K562 (cell line): ENCODE measurements around the gene NES. TPM values are rescaled to one million over a fixed set of nuclear protein-coding genes. Genes with fewer than 3 reads are reported as not detected.

Source experiments
- ARHGAP35 ChIP-seq: fragments of 450-650 bp; IDR thresholded peaks from 2 replicates; pipeline ENCODE4 v1.6.1; 2018; ENCODE audit not compliant: partially characterized antibody
- CBFB ChIP-seq: sonication (generic); formaldehyde crosslinking; IDR thresholded peaks from 2 replicates; pipeline ENCODE4 v1.4.0; 2020; ENCODE audit warnings: mild to moderate bottlenecking, missing genetic modification reagents
- CTBP1 ChIP-seq: fragments of 450-650 bp; IDR thresholded peaks from 2 replicates; pipeline ENCODE4 v1.6.1; 2016; ENCODE audit warnings: borderline replicate concordance
- E4F1 ChIP-seq: fragments of 250-450 bp; sonication (Bioruptor Pico); IDR thresholded peaks from 2 replicates; pipeline ENCODE4 v1.5.0; 2021; ENCODE audit warnings: mild to moderate bottlenecking, borderline replicate concordance
- HIVEP1 ChIP-seq: fragments of 250-450 bp; sonication (Bioruptor Pico); IDR thresholded peaks from 2 replicates; pipeline ENCODE4 v1.4.0; 2020; ENCODE audit warnings: mild to moderate bottlenecking
- KDM4B ChIP-seq, 2 experiments: fragments of 450-650 bp in 1 of 2; sonication (generic) in 1 of 2; IDR thresholded peaks; 2 replicates each; pipeline ENCODE4 v1.6.1; 2016 to 2017; ENCODE audit warnings: borderline replicate concordance in 2 of 2, antibody characterized with exemption in 1 of 2, low read depth in 1 of 2, mild to moderate bottlenecking in 1 of 2
- KLF10 ChIP-seq: fragments of 250-450 bp; sonication (Bioruptor Pico); IDR thresholded peaks from 2 replicates; pipeline ENCODE4 v1.6.1; 2021; ENCODE audit warnings: matching md5 sums
- POLR2AphosphoS5 ChIP-seq: IDR thresholded peaks from 2 replicates; pipeline ENCODE4 v1.6.1; 2011; ENCODE audit warnings: mild to moderate bottlenecking, low read depth, low read length, moderate library complexity; ENCODE audit not compliant: control insufficient read depth, insufficient read depth
- TAF15 ChIP-seq: fragments of 200-400 bp; formaldehyde crosslinking; IDR thresholded peaks from 2 replicates; pipeline ENCODE4 v1.6.1; 2017; ENCODE audit warnings: mild to moderate bottlenecking, low read depth, low read length, moderate library complexity
- TEAD4 ChIP-seq, 2 experiments: sonication (generic) in 1 of 2; formaldehyde crosslinking in 1 of 2; IDR thresholded peaks; 2 replicates each; pipeline versions ENCODE4 v1.6.1 to v1.8.0; 2012 to 2022; ENCODE audit warnings: borderline replicate concordance in 1 of 2, inconsistent platforms in 1 of 2, low read length in 1 of 2, mild to moderate bottlenecking in 1 of 2, missing genetic modification reagents in 1 of 2
- TRIM24 ChIP-seq, 2 experiments: fragments of 450-650 bp; IDR thresholded peaks; 2 replicates each; pipeline ENCODE4 v1.6.1; 2016
- ZFX ChIP-seq: sonication (generic); formaldehyde crosslinking; IDR thresholded peaks from 2 replicates; pipeline ENCODE4 v1.8.0; 2022; ENCODE audit warnings: mild to moderate bottlenecking, missing genetic modification reagents, moderate library complexity
- ZNF121 ChIP-seq: sonication (generic); formaldehyde crosslinking; conservative IDR thresholded peaks from 2 replicates; pipeline ENCODE4 v1.8.0; 2022; ENCODE audit warnings: missing genetic modification reagents
- ZNF124 ChIP-seq: sonication (generic); formaldehyde crosslinking; IDR thresholded peaks from 2 replicates; pipeline ENCODE4 v1.8.1; 2022; ENCODE audit warnings: missing genetic modification reagents
- ZNF197 ChIP-seq: fragments of 200-800 bp; sonication (Bioruptor generic); IDR thresholded peaks from 2 replicates; pipeline ENCODE4 v1.6.1; 2016; ENCODE audit warnings: low read depth, missing genetic modification characterization, missing compliant biosample characterization
- ZNF347 ChIP-seq: fragments of 450-650 bp; formaldehyde crosslinking; IDR thresholded peaks from 2 replicates; pipeline ENCODE4 v1.4.0; 2020; ENCODE audit warnings: low read depth, mild to moderate bottlenecking, moderate library complexity
- ZNF561 ChIP-seq: fragments of 450-650 bp; formaldehyde crosslinking; conservative IDR thresholded peaks from 2 replicates; pipeline ENCODE4 v1.4.0; 2020; ENCODE audit warnings: mild to moderate bottlenecking, moderate library complexity
- polyA plus RNA-seq, 8 experiments: library from polyadenylated mRNA; depleted of rRNA in 4 of 8; stranded (reverse) in 5 of 8; unstranded in 3 of 8; fragments of >200 nt; fragmentation: Nextera tagmentation in 2 of 8; fragmentation: Illumina TruSeq in 1 of 8; extraction: Ambion mirVana in 2 of 8; extraction: Trizol in 1 of 8; gene quantifications; 2 replicates each; pipeline versions ENCODE4 v1.2.1 to v1.2.3, GENCODE V29; 2011 to 2014; ENCODE audit warnings: inconsistent platforms in 1 of 8, missing spikeins in 1 of 8
- total RNA-seq, 7 experiments: library from RNA; depleted of rRNA in 6 of 7; stranded (reverse); fragments of >200 nt in 6 of 7; fragmentation: Illumina TruSeq in 2 of 7; extraction: Trizol in 2 of 7; gene quantifications; 2 replicates each; pipeline versions ENCODE4 v1.2.1 to v1.2.3, GENCODE V29; 2011 to 2021; ENCODE audit warnings: low replicate concordance in 1 of 7
- TF ChIP-seq, protein P1 (sequence below): fragments of 450-650 bp; IDR thresholded peaks from 2 replicates; pipeline ENCODE4 v1.6.1; 2018; ENCODE audit not compliant: partially characterized antibody
- TF ChIP-seq, protein P2 (sequence below): sonication (generic); formaldehyde crosslinking; IDR thresholded peaks from 2 replicates; pipeline ENCODE4 v1.8.1; 2023; ENCODE audit warnings: mild to moderate bottlenecking, missing genetic modification reagents

NES gene
- total and polyA plus RNA-seq, 9 of the 15 experiments (the other 6 are each of a cell fraction or from before 2014, with no cell fraction given), result 0.10 to 8.6 (median 4.2) TPM

DNA sequence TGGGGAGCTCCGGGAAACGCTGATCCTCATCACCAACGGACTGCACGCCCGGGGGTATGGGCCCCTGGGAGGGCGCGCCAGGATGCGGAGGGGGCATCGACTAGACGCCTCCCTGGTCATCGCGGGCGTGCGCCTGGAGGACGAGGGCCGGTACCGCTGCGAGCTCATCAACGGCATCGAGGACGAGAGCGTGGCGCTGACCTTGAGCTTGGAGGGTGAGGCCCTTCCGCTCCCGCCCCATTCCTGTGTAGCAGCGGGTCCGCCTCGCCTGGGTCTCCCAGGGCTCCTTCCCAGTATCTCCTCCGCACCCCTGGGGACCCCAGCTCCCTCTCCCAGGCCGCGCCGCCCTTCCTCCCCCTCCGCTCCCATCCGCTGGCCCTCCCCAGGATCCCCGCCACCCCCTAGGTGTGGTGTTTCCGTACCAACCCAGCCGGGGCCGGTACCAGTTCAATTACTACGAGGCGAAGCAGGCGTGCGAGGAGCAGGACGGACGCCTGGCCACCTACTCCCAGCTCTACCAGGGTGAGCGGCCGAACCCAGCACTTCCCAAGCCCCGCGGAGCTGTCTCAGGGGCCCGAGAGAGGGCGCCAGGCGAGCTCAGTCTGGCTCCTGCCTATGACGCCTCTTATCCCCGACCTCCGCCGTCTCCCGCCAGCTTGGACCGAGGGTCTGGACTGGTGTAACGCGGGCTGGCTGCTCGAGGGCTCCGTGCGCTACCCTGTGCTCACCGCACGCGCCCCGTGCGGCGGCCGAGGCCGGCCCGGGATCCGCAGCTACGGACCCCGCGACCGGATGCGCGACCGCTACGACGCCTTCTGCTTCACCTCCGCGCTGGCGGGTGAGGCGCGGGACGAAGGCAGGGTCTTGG, 53.0 kb downstream of the NES start (continued):
- TF ChIP-seq TEAD4 (IDR thresholded peaks at IDR 0.05; ENCODE audit: low read length) (no peak), TEAD4 (CRISPR knock-in tag; IDR thresholded peaks at IDR 0.05; ENCODE audit: borderline replicate concordance) (0 out of 2 replicates have a peak, but pooled peaks have one; percentile 38), POLR2AphosphoS5 (peak; percentile 78), E4F1 (no peak), ZNF121 (CRISPR knock-in tag) (no peak), KDM4B (IDR thresholded peaks at IDR 0.05; ENCODE audit: borderline replicate concordance in 2 of 2, low read depth in 1 of 2) (no peak; a peak in 1 of 4 replicates), ZNF347 (CRISPR knock-in tag) (no peak), ZNF124 (no peak), CBFB (CRISPR knock-in tag) (no peak), ZNF561 (CRISPR knock-in tag) (no peak), TAF15 (no peak), CTBP1 (peak; percentile 70; the same call in 1 of the 2 replicates), ZFX (CRISPR knock-in tag) (peak; percentile 73), ARHGAP35 (no peak), HIVEP1 (CRISPR knock-in tag) (no peak), TRIM24 (IDR thresholded peaks at IDR 0.05) (0 out of 4 replicates have a peak, but pooled peaks of 1 of the 2 experiments have one; percentile 8), KLF10 (CRISPR knock-in tag) (no peak), ZNF197 (CRISPR knock-in tag) (no peak)
- TF ChIP-seq, protein P1, sequence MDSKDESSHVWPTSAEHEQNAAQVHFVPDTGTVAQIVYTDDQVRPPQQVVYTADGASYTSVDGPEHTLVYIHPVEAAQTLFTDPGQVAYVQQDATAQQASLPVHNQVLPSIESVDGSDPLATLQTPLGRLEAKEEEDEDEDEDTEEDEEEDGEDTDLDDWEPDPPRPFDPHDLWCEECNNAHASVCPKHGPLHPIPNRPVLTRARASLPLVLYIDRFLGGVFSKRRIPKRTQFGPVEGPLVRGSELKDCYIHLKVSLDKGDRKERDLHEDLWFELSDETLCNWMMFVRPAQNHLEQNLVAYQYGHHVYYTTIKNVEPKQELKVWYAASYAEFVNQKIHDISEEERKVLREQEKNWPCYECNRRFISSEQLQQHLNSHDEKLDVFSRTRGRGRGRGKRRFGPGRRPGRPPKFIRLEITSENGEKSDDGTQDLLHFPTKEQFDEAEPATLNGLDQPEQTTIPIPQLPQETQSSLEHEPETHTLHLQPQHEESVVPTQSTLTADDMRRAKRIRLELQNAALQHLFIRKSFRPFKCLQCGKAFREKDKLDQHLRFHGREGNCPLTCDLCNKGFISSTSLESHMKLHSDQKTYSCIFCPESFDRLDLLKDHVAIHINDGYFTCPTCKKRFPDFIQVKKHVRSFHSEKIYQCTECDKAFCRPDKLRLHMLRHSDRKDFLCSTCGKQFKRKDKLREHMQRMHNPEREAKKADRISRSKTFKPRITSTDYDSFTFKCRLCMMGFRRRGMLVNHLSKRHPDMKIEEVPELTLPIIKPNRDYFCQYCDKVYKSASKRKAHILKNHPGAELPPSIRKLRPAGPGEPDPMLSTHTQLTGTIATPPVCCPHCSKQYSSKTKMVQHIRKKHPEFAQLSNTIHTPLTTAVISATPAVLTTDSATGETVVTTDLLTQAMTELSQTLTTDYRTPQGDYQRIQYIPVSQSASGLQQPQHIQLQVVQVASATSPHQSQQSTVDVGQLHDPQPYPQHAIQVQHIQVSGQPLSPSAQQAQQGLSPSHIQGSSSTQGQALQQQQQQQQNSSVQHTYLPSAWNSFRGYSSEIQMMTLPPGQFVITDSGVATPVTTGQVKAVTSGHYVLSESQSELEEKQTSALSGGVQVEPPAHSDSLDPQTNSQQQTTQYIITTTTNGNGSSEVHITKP, result no peak
- TF ChIP-seq, protein P2, sequence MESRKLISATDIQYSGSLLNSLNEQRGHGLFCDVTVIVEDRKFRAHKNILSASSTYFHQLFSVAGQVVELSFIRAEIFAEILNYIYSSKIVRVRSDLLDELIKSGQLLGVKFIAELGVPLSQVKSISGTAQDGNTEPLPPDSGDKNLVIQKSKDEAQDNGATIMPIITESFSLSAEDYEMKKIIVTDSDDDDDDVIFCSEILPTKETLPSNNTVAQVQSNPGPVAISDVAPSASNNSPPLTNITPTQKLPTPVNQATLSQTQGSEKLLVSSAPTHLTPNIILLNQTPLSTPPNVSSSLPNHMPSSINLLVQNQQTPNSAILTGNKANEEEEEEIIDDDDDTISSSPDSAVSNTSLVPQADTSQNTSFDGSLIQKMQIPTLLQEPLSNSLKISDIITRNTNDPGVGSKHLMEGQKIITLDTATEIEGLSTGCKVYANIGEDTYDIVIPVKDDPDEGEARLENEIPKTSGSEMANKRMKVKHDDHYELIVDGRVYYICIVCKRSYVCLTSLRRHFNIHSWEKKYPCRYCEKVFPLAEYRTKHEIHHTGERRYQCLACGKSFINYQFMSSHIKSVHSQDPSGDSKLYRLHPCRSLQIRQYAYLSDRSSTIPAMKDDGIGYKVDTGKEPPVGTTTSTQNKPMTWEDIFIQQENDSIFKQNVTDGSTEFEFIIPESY (CRISPR knock-in tag), result peak; percentile 57
